Stimulated activated naive CD8-positive, alpha-beta T cell treated with anti-CD3 and anti-CD28 coated beads, Interleukin-15, amount 100 ng/mL, for 72 hours (primary cell): ENCODE results near the gene GNG7.
A peak's percentile ranks its signal among the peaks of the same experiment; 100 is the strongest.
"Not testable (repeated sequence)": the region's sequence is repeated elsewhere in the genome, so short reads cannot be mapped to it uniquely, and the experiment has no call there.

ENCODE experiments used
- ATAC-seq: fragments of 150-1000 bp; cut with Tn5 transposase; 2 replicates; pipeline ENCODE4 v1.10.0; 2021; ENCODE audit warnings: mild to moderate bottlenecking, moderate library complexity
- DNase-seq, 2 donors: peaks; one replicate each; pipeline ENCODE4 v3.0.0; 2021 to 2022
- H3K27ac Mint-ChIP-seq, 2 donors: one replicate each; pipeline ENCODE4 v1.8.0; 2022; ENCODE audit warnings: mild to moderate bottlenecking in 2 of 2, mixed read lengths in 2 of 2, moderate library complexity in 2 of 2
- H3K27me3 Mint-ChIP-seq: one replicate; pipeline ENCODE4 v1.8.0; 2022; ENCODE audit warnings: mixed read lengths
- H3K4me1 Mint-ChIP-seq: one replicate; pipeline ENCODE4 v1.8.0; 2022; ENCODE audit warnings: mild to moderate bottlenecking, mixed read lengths
- H3K4me3 Mint-ChIP-seq, 2 donors: one replicate each; pipeline ENCODE4 v1.8.0; 2022; ENCODE audit warnings: mild to moderate bottlenecking in 2 of 2, mixed read lengths in 2 of 2, moderate library complexity in 1 of 2
- H3K9me3 Mint-ChIP-seq, 2 donors: one replicate each; pipeline ENCODE4 v1.8.0; 2022; ENCODE audit warnings: mixed read lengths in 2 of 2

The GNG7 gene

GRCh38 chr19:2550431-2551171 lies 151.9 kb downstream of the GNG7 start:
- Mint-ChIP-seq H3K4me1 (peaks cover 62% of the 10 kb centered on the region), H3K4me3 (no peak overlapping the region), H3K27ac (peak overlapping the region in 1 of 2 donors; percentile 76), H3K9me3 (no peaks in the 10 kb centered on the region), H3K27me3 (no peaks in the 10 kb centered on the region)
- ATAC-seq: no peak
- DNase-seq: no peak

GRCh38 chr19:2549701-2550191 lies 152.7 kb downstream of the GNG7 start:
- no peak overlapping the region for H3K4me3 Mint-ChIP-seq
- DNase-seq (no peak), ATAC-seq (no peak)
- H3K9me3 Mint-ChIP-seq: no peaks in the 10 kb centered on the region
- peaks cover 59% of the 10 kb centered on the region for H3K4me1 Mint-ChIP-seq
- H3K27ac Mint-ChIP-seq: no peak overlapping the region
- H3K27me3 Mint-ChIP-seq: no peaks in the 10 kb centered on the region

DNA sequence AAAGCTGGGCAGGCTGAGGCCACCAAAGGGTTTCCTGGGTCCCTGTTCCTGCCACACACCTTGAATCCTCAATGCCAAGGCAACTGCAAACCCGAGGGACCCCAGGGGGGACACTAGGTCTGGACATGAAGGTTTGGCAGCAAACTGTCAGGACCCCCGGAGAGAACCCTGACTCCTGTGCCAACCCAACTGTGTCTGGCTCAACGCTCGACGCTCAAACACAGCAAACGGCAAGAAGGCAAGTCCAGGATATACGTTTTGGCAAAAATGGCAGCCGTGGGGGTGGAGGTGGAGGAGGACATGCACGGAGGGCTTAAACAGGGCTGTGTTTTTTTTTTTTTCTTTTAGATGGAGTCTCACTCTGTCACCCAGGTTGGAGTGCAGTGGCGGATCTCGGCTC lies 153.5 kb downstream of the GNG7 start:
- H3K4me1 Mint-ChIP-seq: peaks cover 64% of the 10 kb centered on the region
- ATAC-seq (no peak), DNase-seq (no peak)
- H3K9me3 Mint-ChIP-seq: no peaks in the 10 kb centered on the region
- H3K27ac Mint-ChIP-seq: no peak overlapping the region
- no peak overlapping the region for H3K4me3 Mint-ChIP-seq
- no peaks in the 10 kb centered on the region for H3K27me3 Mint-ChIP-seq

DNA sequence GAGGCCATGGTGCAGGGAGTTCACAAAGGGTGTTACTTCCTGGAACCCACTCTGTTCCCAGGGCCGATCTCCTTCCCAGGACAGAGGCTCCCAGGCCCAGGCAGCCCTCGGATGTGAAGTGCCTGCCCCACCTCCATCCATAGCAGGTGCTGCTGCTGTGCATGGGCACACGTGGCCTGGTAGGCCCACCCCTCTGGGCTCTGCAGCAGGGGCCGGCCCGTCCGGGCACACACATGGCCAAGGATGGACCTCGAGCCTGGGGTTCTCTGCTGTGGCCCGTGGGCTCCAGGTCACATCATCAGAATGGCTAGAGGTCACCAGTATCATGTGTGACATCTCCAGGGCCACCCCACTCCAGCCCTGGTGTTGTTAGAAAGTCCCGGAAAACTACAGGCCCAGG lies 154.8 kb downstream of the GNG7 start:
- no peak overlapping the region for H3K4me3 Mint-ChIP-seq

GRCh38 chr19:2547033-2547680 lies 155.3 kb downstream of the GNG7 start:
- ATAC-seq (no peak), DNase-seq (no peak)
- H3K27ac Mint-ChIP-seq: peak overlapping the region in 1 of 2 donors; percentile 55
- no peaks in the 10 kb centered on the region for H3K27me3 Mint-ChIP-seq
- no peaks in the 10 kb centered on the region for H3K9me3 Mint-ChIP-seq
- no peak overlapping the region for H3K4me3 Mint-ChIP-seq
- H3K4me1 Mint-ChIP-seq: peaks cover 70% of the 10 kb centered on the region

More for the DNA sequence above, 154.8 kb downstream of the GNG7 start:
- Mint-ChIP-seq H3K27me3 (no peaks in the 10 kb centered on the region), H3K4me1 (peaks cover 71% of the 10 kb centered on the region), H3K9me3 (no peaks in the 10 kb centered on the region), H3K27ac (no peak overlapping the region)
- no peak for DNase-seq
- no peak for ATAC-seq

- Mint-ChIP-seq H3K27ac (no peak overlapping the region), H3K9me3 (no peaks in the 10 kb centered on the region), H3K27me3 (no peaks in the 10 kb centered on the region), H3K4me3 (no peak overlapping the region), H3K4me1 (peaks cover 64% of the 10 kb centered on the region)
- DNase-seq (no peak), ATAC-seq (no peak)
These were observed 156.1 kb downstream of the GNG7 start for GRCh38 chr19:2546128-2547032.

DNA sequence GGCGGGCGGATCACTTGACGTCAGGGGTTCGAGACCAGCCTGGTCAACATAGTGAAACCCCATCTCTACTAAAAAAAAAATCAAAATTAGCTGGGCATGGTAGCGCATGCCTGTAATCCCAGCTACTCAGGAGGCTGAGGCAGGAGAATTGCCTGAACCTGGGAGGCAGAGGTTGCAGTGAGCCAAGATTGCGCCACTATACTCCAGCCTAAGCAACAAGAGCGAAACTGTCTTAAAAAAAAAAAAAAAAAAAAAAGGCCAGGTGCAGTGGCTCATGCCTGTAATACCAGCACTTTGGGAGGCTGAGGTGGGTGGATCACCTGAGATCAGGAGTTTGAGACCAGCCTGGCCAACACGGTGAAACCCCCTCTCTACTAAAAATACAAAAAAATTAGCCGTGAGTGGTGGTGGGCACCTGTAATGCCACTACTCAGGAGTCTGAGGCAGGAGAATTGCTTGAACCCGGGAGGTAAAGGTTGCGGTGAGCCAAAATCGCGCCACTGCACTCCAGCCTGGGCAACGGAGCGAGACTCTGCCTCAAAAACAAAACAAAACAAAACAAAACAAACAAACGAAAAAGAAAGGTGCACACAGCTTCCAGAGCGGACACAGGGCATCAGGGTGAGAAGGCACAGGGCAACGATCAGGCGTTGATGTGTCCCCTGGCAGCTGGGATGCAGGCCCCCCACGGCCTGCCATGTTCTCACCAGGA lies 156.9 kb downstream of the GNG7 start:
- not testable (repeated sequence) for H3K27ac Mint-ChIP-seq, H3K9me3 Mint-ChIP-seq, H3K4me3 Mint-ChIP-seq, DNase-seq, H3K27me3 Mint-ChIP-seq, ATAC-seq
- peaks cover 56% of the 10 kb centered on the region for H3K4me1 Mint-ChIP-seq

- no peaks in the 10 kb centered on the region for H3K9me3 Mint-ChIP-seq
- DNase-seq (no peak), ATAC-seq (no peak)
- H3K27ac Mint-ChIP-seq: no peak overlapping the region
- H3K4me1 Mint-ChIP-seq: peaks cover 48% of the 10 kb centered on the region
- H3K4me3 Mint-ChIP-seq: no peak overlapping the region
- no peaks in the 10 kb centered on the region for H3K27me3 Mint-ChIP-seq
These were observed 157.7 kb downstream of the GNG7 start for GRCh38 chr19:2544576-2545415.

- Mint-ChIP-seq H3K4me1 (peaks cover 39% of the 10 kb centered on the region), H3K27me3 (no peaks in the 10 kb centered on the region), H3K27ac (peak overlapping the region; percentile 25 to 84), H3K4me3 (peak overlapping the region; percentile 69 to 82), H3K9me3 (no peaks in the 10 kb centered on the region)
- DNase-seq (peak; percentile 53 to 54), ATAC-seq (peak; percentile 87)
These were observed 158.7 kb downstream of the GNG7 start for GRCh38 chr19:2543463-2544442.

- DNase-seq, H3K9me3 Mint-ChIP-seq, ATAC-seq, H3K27me3 Mint-ChIP-seq: not testable (repeated sequence)
- peaks cover 39% of the 10 kb centered on the region for H3K4me1 Mint-ChIP-seq
- peak overlapping the region; percentile 69 to 82 for H3K4me3 Mint-ChIP-seq
- H3K27ac Mint-ChIP-seq: peak overlapping the region; percentile 25 to 63
These were observed 159.4 kb downstream of the GNG7 start for GRCh38 chr19:2543072-2543462.

- H3K27ac Mint-ChIP-seq: no peak overlapping the region
- H3K27me3 Mint-ChIP-seq: no peaks in the 10 kb centered on the region
- peaks cover 43% of the 10 kb centered on the region for H3K4me1 Mint-ChIP-seq
- DNase-seq (no peak), ATAC-seq (no peak)
- no peaks in the 10 kb centered on the region for H3K9me3 Mint-ChIP-seq
- H3K4me3 Mint-ChIP-seq: peak overlapping the region in 1 of 2 donors; percentile 24
These were observed 160.0 kb downstream of the GNG7 start for GRCh38 chr19:2542341-2543069.

DNA sequence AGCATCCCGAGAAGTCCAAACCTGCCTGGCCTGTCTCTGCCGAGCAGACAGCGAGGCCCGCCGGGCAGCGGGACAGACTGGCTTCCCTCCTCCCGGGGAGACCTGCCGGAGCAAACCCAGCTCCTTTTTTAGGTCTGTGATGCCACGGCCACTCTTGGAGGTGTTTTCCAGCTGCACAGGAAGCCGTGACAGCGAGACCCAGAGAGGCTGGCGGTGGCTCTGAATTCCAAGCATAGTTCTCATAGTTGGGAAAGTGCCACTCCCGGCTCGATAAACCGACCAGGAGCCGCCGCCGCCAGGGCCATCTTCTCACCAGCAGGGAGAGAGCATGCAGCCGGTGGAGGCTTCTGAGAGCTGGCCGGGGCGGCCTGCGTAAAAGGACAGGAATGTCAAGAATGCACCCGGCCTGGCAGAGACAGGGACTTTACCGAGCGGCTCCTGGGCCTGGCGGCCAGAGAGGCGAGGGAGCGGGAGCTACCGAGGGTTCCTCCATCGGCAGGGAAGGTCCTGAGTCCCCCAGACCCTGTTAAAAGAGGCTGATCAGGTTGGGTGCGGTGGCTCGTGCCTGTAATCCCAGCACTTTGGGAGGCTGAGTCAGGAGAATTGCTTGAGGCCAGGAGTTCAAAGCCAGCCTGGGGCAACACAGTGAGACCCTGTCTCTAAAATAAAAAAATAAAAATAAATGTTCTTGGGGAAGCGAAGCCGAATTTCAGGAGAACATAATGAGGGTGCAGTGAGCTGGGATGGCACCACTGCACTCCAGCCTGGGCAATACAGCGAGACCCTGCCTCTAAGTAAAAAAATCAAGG lies 161.6 kb downstream of the GNG7 start:
- Mint-ChIP-seq H3K27me3 (no peaks in the 10 kb centered on the region), H3K4me3 (no peak overlapping the region), H3K4me1 (peaks cover 48% of the 10 kb centered on the region), H3K9me3 (no peaks in the 10 kb centered on the region), H3K27ac (no peak overlapping the region)
- DNase-seq (no peak), ATAC-seq (no peak)
